ENCODE measurements around the gene GPATCH3. TPM values are rescaled to one million over a fixed set of nuclear protein-coding genes. Genes with fewer than 3 reads are reported as not detected.

GPATCH3 gene
- total and polyA plus RNA-seq, 2 of the 4 experiments (the other 2 are of a cell fraction) = 5.2 to 8.0 TPM

GRCh38 chr1:26848941-26849774, 51.1 kb downstream of the GPATCH3 start:
- Histone ChIP-seq H2BK20ac (ENCODE audit: low read depth, low read length) (no peak overlapping the region), H3K27ac (ENCODE audit: insufficient read depth, low read length) (peak overlapping the region; percentile 1; the same call in 1 of the 2 replicates), H2BK120ac (ENCODE audit: low read depth, low read length) (no peak overlapping the region), H2AK5ac (ENCODE audit: low read depth, low read length) (peak overlapping the region; percentile 62; the same call in 1 of the 2 replicates), H3K9me3 (ENCODE audit: control insufficient read depth, insufficient read depth, low read length) (no peaks in the 10 kb centered on the region), H2AK9ac (replicated peaks; ENCODE audit: low read depth, low read length, poor library complexity) (peak overlapping the region; percentile 71), H3K4me1 (ENCODE audit: control insufficient read depth, insufficient read depth, low read length) (peaks cover 10% of the 10 kb centered on the region), H2BK5ac (ENCODE audit: low read depth, low read length, poor library complexity, severe bottlenecking) (peak overlapping the region; percentile 1), H3K9ac (ENCODE audit: low read depth, low read length) (no peak overlapping the region), H3K56ac (ENCODE audit: extremely low read depth, insufficient read depth, low read length) (no peak overlapping the region), H2AFZ (replicated peaks; ENCODE audit: low read length, poor library complexity) (peak overlapping the region; percentile 46), H3K4ac (ENCODE audit: low read depth, low read length) (no peak overlapping the region; the same call in 1 of the 2 replicates), H4K8ac (ENCODE audit: low read depth in 2 of 2, low read length in 2 of 2) (peak overlapping the region in 1 of 2 experiments; percentile 22; a peak in 1 of 4 replicates), H3K27me3 (ENCODE audit: control insufficient read depth, insufficient read depth, low read length) (no peaks in the 10 kb centered on the region), H4K91ac (ENCODE audit: insufficient read depth, low read depth, low read length) (no peak overlapping the region), H3K36me3 (ENCODE audit: control insufficient read depth, insufficient read depth, low read length) (peaks cover 48% of the 10 kb centered on the region), H2BK15ac (ENCODE audit: low read depth, low read length) (no peak overlapping the region), H3K4me3 (ENCODE audit: insufficient read depth, low read depth, low read length) (no peak overlapping the region), H3K79me1 (ENCODE audit: low read depth in 1 of 2, low read length in 2 of 2) (peaks cover 5 to 21% of the 10 kb centered on the region in 2 experiments; a peak in 2 of 4 replicates), H4K5ac (ENCODE audit: low read depth, low read length) (0 out of 2 replicates have a peak overlapping the region, but pooled peaks have one; percentile 1), H3K23ac (ENCODE audit: low read depth, low read length) (no peak overlapping the region), H3K9me1 (ENCODE audit: insufficient read depth, low read length) (peaks cover 5% of the 10 kb centered on the region; the same call in 1 of the 2 replicates), H3K14ac (replicated peaks; ENCODE audit: low read depth, low read length) (no peak overlapping the region), H3K4me2 (ENCODE audit: low read depth, low read length) (no peak overlapping the region), H3K18ac (ENCODE audit: low read depth, low read length) (no peak overlapping the region), H4K20me1 (ENCODE audit: insufficient read depth, low read length) (peaks cover 8% of the 10 kb centered on the region; the same call in 1 of the 2 replicates)
- WGBS, 2 experiments (ENCODE audit: extremely low coverage in 2 of 2, insufficient read length in 1 of 2) = 0% methylated on average over 1 of the region's 10 CpGs; no CpG with 5 or more reads in 1 of the 2 experiments
- intact Hi-C loops (cut with micrococcal nuclease) (no loop called here), dilution Hi-C loops (cut with HindIII; ENCODE audit: low sequenced_read_pairs, unreplicated experiment) (no loop called here), in situ Hi-C loops (cut with MboI; ENCODE audit: low sequenced_read_pairs) (no loop called here)
- ATAC-seq (ENCODE audit: low read depth) = peak; percentile 71
- DNase-seq = peak; percentile 90
- ChIA-PET CTCF (interaction anchor here (0.5 to 1.6 kb wide), 4 partner anchors 17 to 237 kb away, joined by 3 read pairs; no protein-coding TSS in a partner anchor), POLR2A (ENCODE audit: unreplicated experiment) (interaction anchor here (1.5 kb wide), 1 partner anchor 16 kb away, joined by 3 read pairs; no protein-coding TSS in a partner anchor)
- BruUV-seq (replicated peaks) = no TSS peak
- TF ChIP-seq BHLHE40 (IDR thresholded peaks at IDR 0.05; ENCODE audit: low read depth, low read length) (peak; percentile 17; the same call in 1 of the 2 replicates), POLR2A (IDR thresholded peaks at IDR 0.05; ENCODE audit: low read depth, low read length) (peak; percentile 47; the same call in 1 of the 2 replicates), NFE2L2 (IDR thresholded peaks at IDR 0.05; ENCODE audit: low read depth, low read length) (peak; percentile 98), CEBPB (IDR thresholded peaks at IDR 0.05; ENCODE audit: low read depth, low read length) (peak; percentile 25; the same call in 1 of the 2 replicates), FOS (IDR thresholded peaks at IDR 0.05; ENCODE audit: low read depth, low read length) (peak; percentile 74), USF2 (IDR thresholded peaks at IDR 0.05; ENCODE audit: low read depth, low read length) (peak; percentile 49; the same call in 1 of the 2 replicates), MAFK (IDR thresholded peaks at IDR 0.05; ENCODE audit: low read depth, low read length) (peak; percentile 79), RAD21 (IDR thresholded peaks at IDR 0.05; ENCODE audit: low read length) (no peak), MAZ (IDR thresholded peaks at IDR 0.05; ENCODE audit: borderline replicate concordance, low read depth, low read length) (peak; percentile 48; the same call in 1 of the 2 replicates), CTCF (conservative IDR thresholded peaks at IDR 0.05; ENCODE audit: low read depth, low read length) (0 out of 2 replicates have a peak, but pooled peaks have one; percentile 1), RCOR1 (IDR thresholded peaks at IDR 0.05; ENCODE audit: insufficient replicate concordance, low read length) (no peak), CHD1 (IDR thresholded peaks at IDR 0.05; ENCODE audit: low read depth, low read length) (no peak)

Measured in IMR-90 (cell line).